HG03521 (cell line): ENCODE results near the gene SCUBE3.
A peak's percentile ranks its signal among the peaks of the same experiment; 100 is the strongest.

Source experiments
- ATAC-seq: cut with Tn5 transposase; IDR thresholded peaks from one replicate; pipeline ENCODE4 v1.9.1; 2021; ENCODE audit warnings: mild to moderate bottlenecking, moderate library complexity; ENCODE audit not compliant: unreplicated experiment

SCUBE3 gene

GRCh38 chr6:35264550-35265274, 51.0 kb downstream of the SCUBE3 start:
- no peak for ATAC-seq

DNA sequence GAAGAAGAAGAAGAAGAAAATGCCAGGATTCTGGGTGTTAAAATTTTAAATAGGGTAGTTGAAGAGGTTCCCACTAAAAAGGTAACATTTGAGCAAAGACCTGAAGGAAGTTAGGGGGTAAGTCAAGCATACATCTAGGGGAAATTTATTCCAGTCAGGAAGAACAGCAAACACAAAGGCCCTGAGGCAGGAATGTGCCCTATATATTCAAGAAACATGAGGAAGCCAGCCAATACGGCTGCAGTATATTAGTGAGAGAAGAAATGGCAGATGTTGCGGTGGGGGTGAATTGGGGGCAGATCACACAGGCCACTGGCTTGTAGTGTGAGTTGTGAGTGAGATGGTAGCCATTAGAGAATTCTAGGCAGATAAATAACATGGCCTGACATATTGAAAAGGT, 51.8 kb downstream of the SCUBE3 start:
- ATAC-seq: no peak

DNA sequence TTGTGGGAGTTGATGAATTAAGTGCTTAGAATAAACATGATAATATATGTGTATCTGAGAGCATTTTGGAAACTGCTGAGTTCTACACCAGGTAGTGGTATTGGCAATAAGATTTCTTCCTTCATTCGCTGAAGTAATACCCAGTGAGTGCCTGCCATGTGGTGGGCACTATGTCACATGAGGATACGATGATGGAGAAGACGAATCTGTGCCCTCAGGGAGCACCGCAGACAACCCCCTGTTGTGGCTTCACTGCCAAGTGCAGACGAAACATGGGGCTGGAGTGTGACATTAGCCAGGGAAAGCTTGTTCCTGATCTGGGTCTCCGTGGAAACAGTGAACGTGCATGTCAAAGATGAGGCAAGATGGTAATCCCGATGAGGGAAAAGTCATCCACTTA, 53.7 kb downstream of the SCUBE3 start:
- ATAC-seq: no peak

- no peak for ATAC-seq
These were observed 54.1 kb downstream of the SCUBE3 start for GRCh38 chr6:35267897-35268296.

DNA sequence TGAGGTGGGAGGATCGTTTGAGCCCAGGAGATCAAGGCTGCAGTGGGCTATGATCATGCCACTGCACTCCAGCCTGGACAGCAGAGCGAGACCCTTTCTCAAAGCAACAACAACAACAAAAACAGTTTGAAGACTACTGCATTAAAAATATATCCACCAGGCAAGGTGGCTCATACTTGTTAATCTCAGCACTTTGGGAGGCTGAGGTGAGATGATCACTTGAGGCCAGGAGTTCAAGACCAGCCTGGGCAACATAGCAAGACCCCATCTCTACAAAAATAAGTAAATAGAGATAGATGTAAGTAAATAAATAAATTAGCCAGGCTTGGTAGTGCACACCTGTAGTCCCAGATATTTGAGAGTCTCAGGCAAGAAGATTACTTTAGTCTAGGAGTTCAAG, 58.2 kb downstream of the SCUBE3 start:
- no peak for ATAC-seq

- no peak for ATAC-seq
These were observed 60.2 kb downstream of the SCUBE3 start for GRCh38 chr6:35273822-35274559.

- no peak for ATAC-seq
These were observed 62.0 kb downstream of the SCUBE3 start for GRCh38 chr6:35275744-35276260.

DNA sequence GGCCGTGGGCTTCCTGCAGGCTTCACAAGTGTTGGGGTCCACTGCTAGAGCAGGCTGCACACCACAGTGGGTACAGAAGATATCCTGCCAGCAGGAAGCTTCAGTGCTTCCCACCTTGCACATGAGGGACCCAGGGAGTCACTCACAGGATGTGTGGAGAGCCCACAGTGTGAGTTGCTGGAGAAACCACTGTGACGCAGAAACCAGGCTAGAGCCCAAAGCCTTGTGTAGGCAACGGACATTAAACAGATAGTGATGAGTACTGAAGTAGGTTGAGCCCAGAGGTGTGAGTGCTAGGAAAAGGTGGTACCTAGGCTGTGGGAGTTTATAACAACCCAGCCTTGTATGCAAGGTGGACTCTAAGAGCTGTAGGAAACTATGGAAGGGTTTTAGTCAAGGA, 65.0 kb downstream of the SCUBE3 start:
- ATAC-seq: no peak

DNA sequence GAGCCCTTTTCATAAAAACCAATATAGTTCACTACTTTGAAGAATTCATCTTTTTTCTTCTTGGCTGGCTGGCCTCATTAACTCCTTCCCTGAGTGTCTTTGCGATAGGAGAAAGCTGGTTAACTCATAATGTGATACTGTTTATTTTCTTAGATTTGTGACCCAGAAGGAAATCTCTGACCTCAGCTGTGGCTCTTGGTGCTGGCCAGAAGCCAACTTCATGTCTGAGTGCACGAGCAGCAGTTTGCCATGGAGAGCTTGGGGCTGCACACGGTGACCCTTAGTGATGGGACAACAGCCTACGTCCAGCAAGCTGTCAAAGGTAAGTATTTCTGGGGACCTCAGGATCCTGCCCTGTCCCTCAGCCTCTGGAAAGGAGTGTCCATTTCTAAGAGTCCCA, 67.1 kb downstream of the SCUBE3 start:
- no peak for ATAC-seq

DNA sequence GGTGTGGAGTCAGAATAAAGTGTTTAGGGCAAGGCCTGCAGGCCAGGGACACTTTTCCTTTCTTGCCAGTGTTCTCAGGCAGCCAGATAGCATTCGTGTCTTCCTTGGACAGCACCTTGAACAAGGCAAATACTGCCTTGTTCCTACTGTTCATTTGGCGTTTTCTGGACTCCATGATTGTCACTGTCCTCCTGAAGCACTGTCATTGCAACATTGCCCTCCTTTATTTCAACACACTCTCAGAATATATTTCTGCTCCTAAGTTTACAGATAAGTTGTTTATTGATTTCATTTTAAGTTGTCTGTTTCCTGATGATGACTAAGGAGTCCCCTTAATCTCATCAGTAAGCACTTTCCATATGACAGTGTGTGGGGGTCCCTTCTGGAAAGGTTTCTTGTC, 68.7 kb downstream of the SCUBE3 start:
- no peak for ATAC-seq

- ATAC-seq: no peak
These were observed 69.6 kb downstream of the SCUBE3 start for GRCh38 chr6:35283361-35283760.

DNA sequence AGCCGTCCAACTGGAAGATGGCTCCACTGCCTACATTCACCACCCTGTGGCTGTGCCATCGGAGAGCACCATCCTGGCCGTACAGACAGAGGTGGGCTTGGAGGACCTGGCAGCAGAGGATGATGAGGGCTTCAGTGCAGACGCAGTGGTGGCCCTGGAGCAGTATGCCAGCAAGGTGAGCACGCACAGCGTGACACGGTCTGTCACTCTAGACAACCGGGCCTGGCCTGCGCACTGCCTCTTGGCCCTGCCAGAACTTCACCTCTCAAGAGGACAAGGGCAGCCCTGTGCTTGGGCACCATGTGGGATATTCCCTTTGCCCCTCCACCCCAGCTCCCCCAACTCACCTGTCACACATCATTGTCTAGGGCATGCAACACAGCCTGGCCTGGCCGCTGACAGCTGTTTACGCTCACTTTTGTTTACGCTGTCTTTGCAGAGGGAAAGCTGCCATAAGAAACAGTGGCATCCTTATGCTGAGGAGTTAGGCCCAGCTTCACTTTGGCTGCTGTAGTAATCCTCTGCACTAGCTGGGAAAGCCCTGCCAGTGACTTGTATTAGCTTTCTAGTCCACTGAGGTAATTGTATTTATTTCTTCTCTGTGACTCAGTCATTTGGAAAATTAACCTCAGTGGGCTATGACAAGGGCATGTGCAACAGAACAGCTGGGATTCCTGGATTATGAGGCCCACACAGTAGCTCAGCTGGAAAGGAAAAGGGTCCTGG, 74.1 kb downstream of the SCUBE3 start:
- no peak for ATAC-seq

DNA sequence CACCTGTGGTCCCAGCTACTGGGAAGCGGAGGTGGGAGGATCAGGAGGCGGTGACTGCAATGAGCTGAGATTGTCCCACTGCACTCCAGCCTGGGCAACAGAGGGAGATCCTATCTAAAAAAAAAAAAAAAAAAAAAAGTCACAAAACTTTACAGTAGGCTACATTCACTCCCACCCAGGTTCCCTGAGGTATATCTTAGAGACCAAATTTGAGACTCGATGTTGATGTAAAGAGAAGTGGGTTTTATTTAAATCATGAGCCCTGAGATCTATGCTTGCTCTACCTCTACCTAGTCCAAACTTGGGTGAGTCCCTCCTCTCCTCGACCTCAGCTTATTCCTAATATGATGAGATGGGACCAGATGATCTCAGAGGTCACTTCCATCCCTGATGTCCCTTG, 75.1 kb downstream of the SCUBE3 start:
- ATAC-seq: no peak

DNA sequence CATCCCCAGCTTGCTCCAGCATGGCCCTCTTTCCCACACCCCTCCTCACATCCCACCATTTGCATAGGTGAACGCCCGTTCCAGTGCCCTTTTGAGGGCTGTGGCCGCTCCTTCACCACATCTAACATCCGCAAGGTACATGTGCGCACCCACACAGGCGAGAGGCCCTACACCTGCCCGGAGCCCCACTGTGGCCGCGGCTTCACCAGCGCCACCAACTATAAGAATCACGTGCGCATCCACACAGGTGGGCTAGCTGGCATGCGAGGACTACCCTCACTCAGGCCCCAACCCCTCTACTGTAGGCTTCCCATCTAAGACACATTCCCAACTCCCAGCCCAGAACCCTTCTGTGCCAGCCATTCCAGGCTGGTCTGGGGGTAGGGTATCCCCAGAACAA, 77.7 kb downstream of the SCUBE3 start:
- no peak for ATAC-seq

DNA sequence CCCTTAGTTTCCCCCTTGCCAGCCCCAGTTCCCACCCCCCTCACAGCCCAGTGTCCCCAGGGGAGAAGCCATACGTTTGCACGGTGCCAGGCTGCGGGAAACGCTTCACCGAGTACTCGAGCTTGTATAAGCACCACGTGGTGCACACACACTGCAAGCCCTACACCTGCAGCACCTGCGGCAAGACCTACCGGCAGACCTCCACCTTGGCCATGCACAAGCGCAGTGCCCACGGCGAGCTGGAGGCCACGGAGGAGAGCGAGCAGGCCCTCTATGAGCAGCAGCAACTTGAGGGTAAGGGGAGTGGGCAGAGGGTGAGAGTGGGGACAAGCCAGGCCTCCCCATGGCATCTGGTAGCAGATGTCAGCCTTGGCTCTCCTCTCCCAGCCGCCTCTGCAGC, 78.7 kb downstream of the SCUBE3 start:
- no peak for ATAC-seq

GRCh38 chr6:35293681-35294080, 79.9 kb downstream of the SCUBE3 start:
- ATAC-seq: no peak

GRCh38 chr6:35294308-35294945, 80.7 kb downstream of the SCUBE3 start:
- ATAC-seq: no peak

DNA sequence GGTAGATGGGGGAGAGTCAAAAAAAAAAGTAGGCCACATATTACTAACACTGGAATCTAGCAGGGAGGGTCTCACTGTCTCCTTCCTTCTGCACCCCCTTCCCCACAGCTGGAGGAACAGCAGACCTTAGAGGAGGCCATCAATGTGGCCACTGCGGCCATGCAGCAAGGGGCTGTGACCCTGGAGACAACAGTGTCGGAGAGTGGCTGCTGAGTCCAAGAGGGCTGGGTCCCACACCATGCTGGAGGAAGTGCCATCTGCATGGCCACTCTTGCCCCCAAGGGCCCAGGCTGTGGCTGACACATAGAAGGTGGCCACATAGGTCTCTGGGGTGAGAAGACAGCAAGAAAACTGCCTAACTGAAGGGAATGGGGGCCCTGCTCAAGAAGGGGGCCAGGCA, 81.3 kb downstream of the SCUBE3 start:
- ATAC-seq: no peak

- no peak for ATAC-seq
These were observed 82.0 kb downstream of the SCUBE3 start for GRCh38 chr6:35295521-35296315.

- ATAC-seq: peak; percentile 13
These were observed 83.3 kb downstream of the SCUBE3 start for GRCh38 chr6:35296931-35297600.
